ENCODE data around the gene TMEM106A. TPM values are rescaled to one million over a fixed set of nuclear protein-coding genes. Genes with fewer than 3 reads are reported as not detected.

TMEM106A gene
- total and polyA plus RNA-seq, 2 donors (not counting 1 experiment from before 2014, with no cell fraction given), result 1.5 to 9.3 TPM

DNA sequence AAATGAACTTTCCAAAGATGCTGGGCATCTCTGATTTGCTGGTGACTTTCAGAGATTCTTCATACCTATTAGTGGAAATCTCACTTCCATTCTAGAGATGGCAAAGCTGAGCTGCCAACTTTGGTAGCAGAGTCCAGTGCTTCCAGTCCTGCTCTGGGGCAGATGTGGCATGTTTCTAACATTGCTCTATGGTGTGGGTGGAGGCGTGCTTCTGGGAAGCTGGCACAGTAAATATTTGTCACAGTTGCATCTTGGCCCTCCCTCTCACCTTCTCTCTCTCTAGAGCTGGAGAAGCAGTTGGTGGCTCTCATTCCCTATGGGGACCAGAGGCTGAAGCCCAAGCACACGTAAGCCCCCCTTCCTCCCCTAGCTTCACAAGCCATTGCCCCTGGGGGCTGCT lies 1.9 kb downstream of the TMEM106A start:
- TF ChIP-seq EZH2 (IDR thresholded peaks at IDR 0.05; ENCODE audit: low read length, missing control alignments), result no peak
- TF ChIP-seq, protein P1, sequence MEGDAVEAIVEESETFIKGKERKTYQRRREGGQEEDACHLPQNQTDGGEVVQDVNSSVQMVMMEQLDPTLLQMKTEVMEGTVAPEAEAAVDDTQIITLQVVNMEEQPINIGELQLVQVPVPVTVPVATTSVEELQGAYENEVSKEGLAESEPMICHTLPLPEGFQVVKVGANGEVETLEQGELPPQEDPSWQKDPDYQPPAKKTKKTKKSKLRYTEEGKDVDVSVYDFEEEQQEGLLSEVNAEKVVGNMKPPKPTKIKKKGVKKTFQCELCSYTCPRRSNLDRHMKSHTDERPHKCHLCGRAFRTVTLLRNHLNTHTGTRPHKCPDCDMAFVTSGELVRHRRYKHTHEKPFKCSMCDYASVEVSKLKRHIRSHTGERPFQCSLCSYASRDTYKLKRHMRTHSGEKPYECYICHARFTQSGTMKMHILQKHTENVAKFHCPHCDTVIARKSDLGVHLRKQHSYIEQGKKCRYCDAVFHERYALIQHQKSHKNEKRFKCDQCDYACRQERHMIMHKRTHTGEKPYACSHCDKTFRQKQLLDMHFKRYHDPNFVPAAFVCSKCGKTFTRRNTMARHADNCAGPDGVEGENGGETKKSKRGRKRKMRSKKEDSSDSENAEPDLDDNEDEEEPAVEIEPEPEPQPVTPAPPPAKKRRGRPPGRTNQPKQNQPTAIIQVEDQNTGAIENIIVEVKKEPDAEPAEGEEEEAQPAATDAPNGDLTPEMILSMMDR (conservative IDR thresholded peaks at IDR 0.05 in 1 of 2, IDR thresholded peaks at IDR 0.05 in 1 of 2; ENCODE audit: low read depth in 1 of 2, low read length in 2 of 2), result no peak
- Histone ChIP-seq H3K36me3 (ENCODE audit: control insufficient read depth, insufficient read depth, low read length) (peaks cover 14% of the 10 kb centered on the region), H3K4me3 (replicated peaks in 1 of 4; ENCODE audit: control extremely low read depth in 1 of 4, insufficient read depth in 1 of 4, low read depth in 3 of 4, low read length in 4 of 4) (no peak overlapping the region), H3K4me1 (ENCODE audit: control insufficient read depth, extremely low read depth, insufficient read depth, low read length) (peaks cover 6% of the 10 kb centered on the region), H3K27ac (ENCODE audit: insufficient read depth, low read length) (no peak overlapping the region), H3K9me3 (ENCODE audit: control insufficient read depth, insufficient read depth, low read depth, low read length) (no peaks in the 10 kb centered on the region), H3K4me2 (ENCODE audit: extremely low read depth, insufficient read depth, low read length) (no peak overlapping the region), H2AFZ (ENCODE audit: low read length) (no peak overlapping the region), H4K20me1 (ENCODE audit: control insufficient read depth, extremely low read depth, insufficient read depth, low read length) (no peaks in the 10 kb centered on the region), H3K9ac (ENCODE audit: insufficient read depth, low read length) (no peak overlapping the region), H3K79me2 (ENCODE audit: control insufficient read depth, insufficient read depth, low read length) (no peaks in the 10 kb centered on the region), H3K27me3 (ENCODE audit: control insufficient read depth, insufficient read depth, low read length) (no peaks in the 10 kb centered on the region)
- no peak for DNase-seq (ENCODE audit: low read depth in 2 of 2)

- Histone ChIP-seq H3K9me3 (ENCODE audit: control insufficient read depth, insufficient read depth, low read depth, low read length) (no peaks in the 10 kb centered on the region), H3K9ac (ENCODE audit: insufficient read depth, low read length) (no peak overlapping the region), H3K36me3 (ENCODE audit: control insufficient read depth, insufficient read depth, low read length) (peaks cover 11% of the 10 kb centered on the region), H3K4me2 (ENCODE audit: extremely low read depth, insufficient read depth, low read length) (no peak overlapping the region), H3K27ac (ENCODE audit: insufficient read depth, low read length) (no peak overlapping the region), H4K20me1 (ENCODE audit: control insufficient read depth, extremely low read depth, insufficient read depth, low read length) (no peaks in the 10 kb centered on the region), H3K4me1 (ENCODE audit: control insufficient read depth, extremely low read depth, insufficient read depth, low read length) (peaks cover 6% of the 10 kb centered on the region), H3K4me3 (replicated peaks in 1 of 4; ENCODE audit: control extremely low read depth in 1 of 4, insufficient read depth in 1 of 4, low read depth in 3 of 4, low read length in 4 of 4) (no peak overlapping the region), H3K79me2 (ENCODE audit: control insufficient read depth, insufficient read depth, low read length) (no peaks in the 10 kb centered on the region), H3K27me3 (ENCODE audit: control insufficient read depth, insufficient read depth, low read length) (no peaks in the 10 kb centered on the region), H2AFZ (ENCODE audit: low read length) (no peak overlapping the region)
- no peak for DNase-seq (ENCODE audit: low read depth in 2 of 2)
- TF ChIP-seq EZH2 (IDR thresholded peaks at IDR 0.05; ENCODE audit: low read length, missing control alignments), result no peak
- TF ChIP-seq, protein P1 (conservative IDR thresholded peaks at IDR 0.05 in 1 of 2, IDR thresholded peaks at IDR 0.05 in 1 of 2; ENCODE audit: low read depth in 1 of 2, low read length in 2 of 2), result no peak
Observed at GRCh38 chr17:43215341-43215740, 3.7 kb downstream of the TMEM106A start.

- no peak overlapping the region for H3K27ac ChIP-seq (ENCODE audit: insufficient read depth, low read length)
- H3K36me3 ChIP-seq (ENCODE audit: control insufficient read depth, insufficient read depth, low read length), result peaks cover 11% of the 10 kb centered on the region
- peaks cover 6% of the 10 kb centered on the region for H3K4me1 ChIP-seq (ENCODE audit: control insufficient read depth, extremely low read depth, insufficient read depth, low read length)
- H3K9me3 ChIP-seq (ENCODE audit: control insufficient read depth, insufficient read depth, low read depth, low read length), result no peaks in the 10 kb centered on the region
- no peaks in the 10 kb centered on the region for H3K27me3 ChIP-seq (ENCODE audit: control insufficient read depth, insufficient read depth, low read length)
- no peak for DNase-seq (ENCODE audit: low read depth in 2 of 2)
- no peak overlapping the region for H2AFZ ChIP-seq (ENCODE audit: low read length)
- TF ChIP-seq, protein P1 (conservative IDR thresholded peaks at IDR 0.05 in 1 of 2, IDR thresholded peaks at IDR 0.05 in 1 of 2; ENCODE audit: low read depth in 1 of 2, low read length in 2 of 2), result no peak
- H3K4me3 ChIP-seq (replicated peaks in 1 of 4; ENCODE audit: control extremely low read depth in 1 of 4, insufficient read depth in 1 of 4, low read depth in 3 of 4, low read length in 4 of 4), result no peak overlapping the region
- H4K20me1 ChIP-seq (ENCODE audit: control insufficient read depth, extremely low read depth, insufficient read depth, low read length), result no peaks in the 10 kb centered on the region
- no peaks in the 10 kb centered on the region for H3K79me2 ChIP-seq (ENCODE audit: control insufficient read depth, insufficient read depth, low read length)
- H3K4me2 ChIP-seq (ENCODE audit: extremely low read depth, insufficient read depth, low read length), result no peak overlapping the region
- no peak overlapping the region for H3K9ac ChIP-seq (ENCODE audit: insufficient read depth, low read length)
Observed at GRCh38 chr17:43216369-43216761, 4.7 kb downstream of the TMEM106A start.

Measured in fibroblast of lung (primary cell).